ENCODE data around the gene CIB1. TPM values are rescaled to one million over a fixed set of nuclear protein-coding genes. Genes with fewer than 3 reads are reported as not detected.
A peak's percentile ranks its signal among the peaks of the same experiment; 100 is the strongest.

CIB1 gene
- total and polyA plus RNA-seq, 2 of the 8 experiments (the other 6 are each of a cell fraction or from before 2014, with no cell fraction given), result 26.0 to 63.5 TPM

DNA sequence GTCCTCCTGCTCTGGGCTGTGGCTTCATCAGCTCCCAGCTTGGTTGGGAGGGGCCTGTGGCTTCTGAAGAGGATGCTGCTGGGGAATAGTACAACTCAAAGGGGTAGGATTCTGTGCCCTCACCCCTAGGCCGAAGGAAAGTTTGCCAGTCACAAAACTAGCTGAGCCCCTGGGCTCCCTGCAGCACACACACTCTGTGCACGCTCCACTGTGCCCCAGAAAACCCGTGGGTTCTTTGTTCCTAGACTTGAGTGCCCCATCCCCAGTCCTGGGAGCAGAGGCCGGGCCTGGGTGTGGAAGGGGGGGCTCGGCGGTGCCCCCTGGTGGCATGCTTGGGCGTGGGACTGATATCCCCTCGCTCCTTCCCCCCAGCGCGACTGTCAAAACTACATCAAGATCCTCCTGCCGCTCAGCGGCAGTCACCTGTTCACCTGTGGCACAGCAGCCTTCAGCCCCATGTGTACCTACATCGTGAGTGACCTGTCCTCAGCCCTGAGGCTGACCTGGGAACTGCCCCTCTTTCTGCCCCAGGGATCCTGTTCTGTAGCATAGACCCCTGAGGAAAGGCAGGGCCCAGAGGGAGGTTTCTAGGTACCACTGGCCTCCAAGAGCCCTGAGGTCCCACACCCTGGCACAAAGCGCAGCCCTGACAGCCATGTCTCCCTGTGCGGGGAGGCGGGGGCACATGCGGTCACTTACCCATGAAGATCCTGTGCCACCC is 14.2 kb downstream of the CIB1 start:
- no peak overlapping the region for H2BK15ac ChIP-seq (ENCODE audit: low read length)
- TF ChIP-seq RXRA (IDR thresholded peaks at IDR 0.05; ENCODE audit: insufficient read depth, low read depth, low read length) (no peak), BRCA1 (IDR thresholded peaks at IDR 0.05; ENCODE audit: low read depth, low read length) (no peak), HDAC6 (IDR thresholded peaks at IDR 0.05; ENCODE audit: low read depth, low read length) (no peak), CBX8 (IDR thresholded peaks at IDR 0.05; ENCODE audit: borderline replicate concordance, low read depth, low read length) (no peak), JUN (IDR thresholded peaks at IDR 0.05; ENCODE audit: low read depth, low read length) (no peak), TBP (IDR thresholded peaks at IDR 0.05; ENCODE audit: low read depth, low read length) (no peak), BCL11A (IDR thresholded peaks at IDR 0.05; ENCODE audit: low read depth in 2 of 2, low read length in 2 of 2) (no peak), SIN3A (conservative IDR thresholded peaks at IDR 0.05 in 1 of 2, IDR thresholded peaks at IDR 0.05 in 1 of 2; ENCODE audit: low read depth in 1 of 2, low read length in 2 of 2) (0 out of 4 replicates have a peak, but pooled peaks of 1 of the 2 experiments have one; percentile 37), CBX5 (IDR thresholded peaks at IDR 0.05; ENCODE audit: low read depth, low read length) (no peak)
- TF ChIP-seq, protein P1, sequence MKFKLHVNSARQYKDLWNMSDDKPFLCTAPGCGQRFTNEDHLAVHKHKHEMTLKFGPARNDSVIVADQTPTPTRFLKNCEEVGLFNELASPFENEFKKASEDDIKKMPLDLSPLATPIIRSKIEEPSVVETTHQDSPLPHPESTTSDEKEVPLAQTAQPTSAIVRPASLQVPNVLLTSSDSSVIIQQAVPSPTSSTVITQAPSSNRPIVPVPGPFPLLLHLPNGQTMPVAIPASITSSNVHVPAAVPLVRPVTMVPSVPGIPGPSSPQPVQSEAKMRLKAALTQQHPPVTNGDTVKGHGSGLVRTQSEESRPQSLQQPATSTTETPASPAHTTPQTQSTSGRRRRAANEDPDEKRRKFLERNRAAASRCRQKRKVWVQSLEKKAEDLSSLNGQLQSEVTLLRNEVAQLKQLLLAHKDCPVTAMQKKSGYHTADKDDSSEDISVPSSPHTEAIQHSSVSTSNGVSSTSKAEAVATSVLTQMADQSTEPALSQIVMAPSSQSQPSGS (IDR thresholded peaks at IDR 0.05; ENCODE audit: low read length), result no peak

More for the DNA sequence above, 14.2 kb downstream of the CIB1 start:
- Histone ChIP-seq H3K9ac (replicated peaks in 1 of 4; ENCODE audit: extremely low read depth in 1 of 4, low read depth in 3 of 4, low read length in 3 of 4) (no peak overlapping the region), H4K5ac (ENCODE audit: insufficient read length, low read depth, low read length) (no peak overlapping the region), H3K9me3 (ENCODE audit: insufficient read depth in 2 of 2, low read depth in 1 of 2, low read length in 1 of 2) (no peaks in the 10 kb centered on the region), H4K20me1 (replicated peaks in 1 of 2; ENCODE audit: control insufficient read depth in 1 of 2, insufficient read depth in 2 of 2, low read length in 2 of 2) (peaks cover 3 to 5% of the 10 kb centered on the region in 2 experiments), H3K23ac (ENCODE audit: insufficient read length) (no peak overlapping the region), H3K23me2 (ENCODE audit: low read depth, low read length) (no peaks in the 10 kb centered on the region), H3K14ac (ENCODE audit: insufficient read length) (no peak overlapping the region), H3K18ac (ENCODE audit: extremely low read depth, low read length) (peak overlapping the region; percentile 13; the same call in 1 of the 2 replicates), H3K4me1 (replicated peaks in 1 of 4; ENCODE audit: control insufficient read depth in 3 of 4, insufficient read depth in 4 of 4, low read length in 3 of 4) (peaks cover 0 to 2% (median under 1%) of the 10 kb centered on the region in 4 experiments; a peak in 2 of 7 replicates), H2AFZ (ENCODE audit: low read length) (no peak overlapping the region), H3K79me1 (ENCODE audit: low read depth, low read length) (no peaks in the 10 kb centered on the region; the same call in 1 of the 2 replicates), H3K27ac (ENCODE audit: low read depth, low read length) (no peak overlapping the region), H3K27me3 (replicated peaks in 1 of 4; ENCODE audit: control insufficient read depth in 3 of 4, extremely low read depth in 1 of 4, insufficient read depth in 3 of 4, low read length in 3 of 4) (no peaks in the 10 kb centered on the region), H4K8ac (ENCODE audit: extremely low read depth, insufficient read depth, low read length) (no peak overlapping the region), H2BK120ac (replicated peaks; ENCODE audit: low read depth, low read length) (no peak overlapping the region), H2BK20ac (ENCODE audit: low read length) (0 out of 2 replicates have a peak overlapping the region, but pooled peaks have one; percentile 21), H3K56ac (replicated peaks; ENCODE audit: insufficient read length, low read depth, low read length) (no peak overlapping the region), H3K4ac (replicated peaks; ENCODE audit: insufficient read length, low read depth, low read length) (peak overlapping the region; percentile 33), H3K4me2 (ENCODE audit: insufficient read depth in 1 of 2, low read depth in 2 of 2, low read length in 2 of 2) (no peak overlapping the region), H2AK5ac (ENCODE audit: low read depth, low read length) (no peak overlapping the region), H2BK12ac (ENCODE audit: low read depth, low read length) (no peak overlapping the region), H3K4me3 (ENCODE audit: extremely low read depth in 1 of 4, insufficient read depth in 2 of 4, low read depth in 3 of 4, low read length in 4 of 4) (no peak overlapping the region), H4K91ac (replicated peaks; ENCODE audit: insufficient read length, low read length) (no peak overlapping the region), H2BK5ac (ENCODE audit: low read depth, low read length) (no peak overlapping the region), H3K36me3 (ENCODE audit: control insufficient read depth in 2 of 4, insufficient read depth in 4 of 4, low read length in 3 of 4) (peaks cover 8 to 20% (median 14%) of the 10 kb centered on the region in 4 experiments; a peak in 6 of 8 replicates), H3K79me2 (ENCODE audit: control insufficient read depth in 1 of 2, insufficient read depth in 2 of 2, low read length in 2 of 2) (peaks cover 0 to 7% of the 10 kb centered on the region in 2 experiments; a peak in 1 of 4 replicates)
- ChIA-PET POLR2A (ENCODE audit: partially characterized antibody) (interaction anchor here (2.8 kb wide), 1 partner anchor 11 kb away, joined by 10 read pairs; no protein-coding TSS in a partner anchor), CTCF (ENCODE audit: partially characterized antibody) (interaction anchor here (0.6 to 12.3 kb wide), 17 partner anchors 10 to 140 kb away, joined by 3 to 182 read pairs (median 4); partner anchors contain the start of genes CIB1, GDPGP1 and SEMA4B)
- 66% methylated on average over 17 of the region's 17 CpGs; no CpG with 5 or more reads in 1 of the 2 experiments for WGBS, 2 experiments (ENCODE audit: extremely low coverage in 1 of 2, insufficient coverage in 1 of 2, insufficient read length in 1 of 2, insufficient replicate concordance in 2 of 2, low coverage in 1 of 2, low lambda C conversion rate in 2 of 2, missing lambda C conversion rate in 1 of 2)
- DNase-seq (ENCODE audit: low read depth in 1 of 2, low spot score in 2 of 2), result peak in 1 of 2 experiments; percentile 88
- FAIRE-seq, result no peak
